Endothelial cell of umbilical vein (primary cell): ENCODE results near the gene GSG1L.

ENCODE experiments used
- EZH2 ChIP-seq: IDR thresholded peaks from 2 replicates; pipeline ENCODE4 v1.6.1; 2012; ENCODE audit warnings: borderline replicate concordance, low read depth, mild to moderate bottlenecking, moderate library complexity, low read length, inconsistent platforms; ENCODE audit not compliant: severe bottlenecking
- FOS ChIP-seq: IDR thresholded peaks from 2 replicates; pipeline ENCODE4 v1.6.1; 2011; ENCODE audit warnings: mild to moderate bottlenecking, low read length, moderate library complexity, borderline replicate concordance; ENCODE audit not compliant: insufficient read depth
- GATA2 ChIP-seq: IDR thresholded peaks from 2 replicates; pipeline ENCODE4 v1.7.0; 2011; ENCODE audit warnings: low read depth, mild to moderate bottlenecking, moderate library complexity, mixed read lengths, low read length; ENCODE audit not compliant: insufficient read length, insufficient read depth
- JUN ChIP-seq: IDR thresholded peaks from 2 replicates; pipeline ENCODE4 v1.6.1; 2011; ENCODE audit warnings: borderline replicate concordance, low read depth; ENCODE audit not compliant: insufficient read length, insufficient read depth
- MYC ChIP-seq: IDR thresholded peaks from one replicate; pipeline ENCODE4 v1.6.1; 2011; ENCODE audit warnings: mild to moderate bottlenecking, low read depth, low read length
- POLR2A ChIP-seq: IDR thresholded peaks from 2 replicates; pipeline ENCODE4 v1.6.1; 2012; ENCODE audit warnings: low read depth, mild to moderate bottlenecking, control low read depth, low read length
- POLR2AphosphoS5 ChIP-seq: IDR thresholded peaks from 2 replicates; pipeline ENCODE4 v1.6.1; 2012; ENCODE audit warnings: low read depth, mild to moderate bottlenecking, control low read depth, low read length, moderate library complexity; ENCODE audit not compliant: insufficient read depth
- TF ChIP-seq, protein P1 (sequence below), 2 donors: IDR thresholded peaks; 1 replicate in 1 of 2; 2 replicates in 1 of 2; pipeline ENCODE4 v1.5.1; 2011; ENCODE audit warnings: low read length in 2 of 2, mild to moderate bottlenecking in 2 of 2, moderate library complexity in 2 of 2, control low read depth in 1 of 2, inconsistent platforms in 1 of 2, low read depth in 1 of 2; ENCODE audit not compliant: insufficient read depth in 1 of 2; ENCODE audit errors: extremely low read depth in 1 of 2
- TF ChIP-seq, protein P2 (sequence below): IDR thresholded peaks from 2 replicates; pipeline ENCODE4 v1.6.1; 2011; ENCODE audit not compliant: insufficient read depth, insufficient read length

DNA sequence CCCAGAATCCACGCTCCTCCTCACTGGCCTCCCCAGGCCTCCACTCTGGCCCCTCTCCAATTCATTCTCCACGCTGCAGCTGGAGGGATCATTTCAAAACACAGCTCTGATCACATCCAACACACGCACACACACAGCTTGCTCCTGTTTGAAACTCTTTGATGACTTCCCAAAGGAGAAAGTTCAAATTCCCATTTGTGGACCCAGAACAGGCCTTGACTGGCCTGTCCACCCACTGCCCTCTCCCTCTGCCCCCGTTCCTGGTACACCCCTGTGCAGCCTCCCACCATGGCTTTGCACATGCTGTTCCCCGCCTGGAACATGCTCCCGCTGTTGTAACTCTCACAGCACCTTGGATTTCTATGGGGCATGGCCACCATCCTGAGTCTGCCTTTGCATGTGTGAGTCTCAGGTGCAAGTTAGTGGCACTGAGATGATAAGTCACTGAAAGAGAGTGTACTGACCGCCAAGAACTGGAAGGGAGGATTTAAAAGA lies 100.0 kb downstream of the GSG1L start:
- no peak for TF ChIP-seq POLR2AphosphoS5
- TF ChIP-seq, protein P1, sequence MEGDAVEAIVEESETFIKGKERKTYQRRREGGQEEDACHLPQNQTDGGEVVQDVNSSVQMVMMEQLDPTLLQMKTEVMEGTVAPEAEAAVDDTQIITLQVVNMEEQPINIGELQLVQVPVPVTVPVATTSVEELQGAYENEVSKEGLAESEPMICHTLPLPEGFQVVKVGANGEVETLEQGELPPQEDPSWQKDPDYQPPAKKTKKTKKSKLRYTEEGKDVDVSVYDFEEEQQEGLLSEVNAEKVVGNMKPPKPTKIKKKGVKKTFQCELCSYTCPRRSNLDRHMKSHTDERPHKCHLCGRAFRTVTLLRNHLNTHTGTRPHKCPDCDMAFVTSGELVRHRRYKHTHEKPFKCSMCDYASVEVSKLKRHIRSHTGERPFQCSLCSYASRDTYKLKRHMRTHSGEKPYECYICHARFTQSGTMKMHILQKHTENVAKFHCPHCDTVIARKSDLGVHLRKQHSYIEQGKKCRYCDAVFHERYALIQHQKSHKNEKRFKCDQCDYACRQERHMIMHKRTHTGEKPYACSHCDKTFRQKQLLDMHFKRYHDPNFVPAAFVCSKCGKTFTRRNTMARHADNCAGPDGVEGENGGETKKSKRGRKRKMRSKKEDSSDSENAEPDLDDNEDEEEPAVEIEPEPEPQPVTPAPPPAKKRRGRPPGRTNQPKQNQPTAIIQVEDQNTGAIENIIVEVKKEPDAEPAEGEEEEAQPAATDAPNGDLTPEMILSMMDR (IDR thresholded peaks at IDR 0.05; ENCODE audit: extremely low read depth in 1 of 2, insufficient read depth in 1 of 2, low read depth in 1 of 2, low read length in 2 of 2) = no peak
- no peak for TF ChIP-seq POLR2A
- TF ChIP-seq, protein P2, sequence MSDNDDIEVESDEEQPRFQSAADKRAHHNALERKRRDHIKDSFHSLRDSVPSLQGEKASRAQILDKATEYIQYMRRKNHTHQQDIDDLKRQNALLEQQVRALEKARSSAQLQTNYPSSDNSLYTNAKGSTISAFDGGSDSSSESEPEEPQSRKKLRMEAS = no peak
- TF ChIP-seq GATA2 = no peak
- no peak for TF ChIP-seq EZH2
- TF ChIP-seq FOS = no peak
- no peak for TF ChIP-seq JUN
- TF ChIP-seq MYC = no peak
